Effector memory CD8-positive, alpha-beta T cell (primary cell): ENCODE results near the gene ASB8.
"Not testable (repeated sequence)": the region's sequence is repeated elsewhere in the genome, so short reads cannot be mapped to it uniquely, and the experiment has no call there.

Source experiments
- ATAC-seq: fragments of 150-1000 bp; cut with Tn5 transposase; replicated peaks from 2 replicates; pipeline ENCODE4 v1.10.0; 2021; ENCODE audit warnings: mild to moderate bottlenecking, moderate library complexity
- DNase-seq, 3 experiments: peaks; one replicate each; pipeline ENCODE4 v3.0.0; 2021
- H3K27ac Mint-ChIP-seq, 2 donors: one replicate each; pipeline ENCODE4 v1.8.0; 2022; ENCODE audit warnings: mild to moderate bottlenecking in 2 of 2, mixed read lengths in 2 of 2, moderate library complexity in 2 of 2
- H3K27me3 Mint-ChIP-seq, 2 donors: one replicate each; pipeline ENCODE4 v1.8.0; 2022; ENCODE audit warnings: mixed read lengths in 2 of 2
- H3K36me3 Mint-ChIP-seq: one replicate; pipeline ENCODE4 v1.8.0; 2022; ENCODE audit warnings: mild to moderate bottlenecking, moderate library complexity, mixed read lengths; ENCODE audit not compliant: insufficient read depth
- H3K4me1 Mint-ChIP-seq, 2 donors: one replicate each; pipeline ENCODE4 v1.8.0; 2022; ENCODE audit warnings: low read depth in 2 of 2, mixed read lengths in 2 of 2
- H3K4me3 Mint-ChIP-seq, 2 donors: one replicate each; pipeline ENCODE4 v1.8.0; 2022; ENCODE audit warnings: mild to moderate bottlenecking in 2 of 2, mixed read lengths in 2 of 2, moderate library complexity in 2 of 2
- H3K9me3 Mint-ChIP-seq, 2 donors: one replicate each; pipeline ENCODE4 v1.8.0; 2022; ENCODE audit warnings: mixed read lengths in 2 of 2

The ASB8 gene

DNA sequence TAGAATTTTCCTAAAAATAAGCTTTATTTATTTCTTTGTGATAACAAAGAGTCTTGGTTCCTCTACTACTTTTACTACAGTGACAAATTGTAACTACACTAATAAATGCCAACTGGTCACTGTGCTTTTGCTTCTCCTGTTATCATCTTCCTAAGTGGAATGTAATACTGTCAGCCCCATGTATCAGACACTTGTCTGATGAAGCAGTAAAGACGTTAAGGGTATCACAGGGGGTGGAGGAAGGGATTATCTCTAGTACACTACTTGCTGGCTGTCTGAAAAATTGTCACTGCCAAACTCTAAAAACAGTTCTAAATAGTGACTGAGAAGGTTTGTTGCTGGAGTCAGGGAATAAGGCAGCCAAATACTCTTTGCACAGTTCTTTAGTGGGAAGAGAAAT lies 11.3 kb downstream of the ASB8 start:
- ATAC-seq, result no peak
- H3K36me3 Mint-ChIP-seq, result peaks cover 46% of the 10 kb centered on the region

DNA sequence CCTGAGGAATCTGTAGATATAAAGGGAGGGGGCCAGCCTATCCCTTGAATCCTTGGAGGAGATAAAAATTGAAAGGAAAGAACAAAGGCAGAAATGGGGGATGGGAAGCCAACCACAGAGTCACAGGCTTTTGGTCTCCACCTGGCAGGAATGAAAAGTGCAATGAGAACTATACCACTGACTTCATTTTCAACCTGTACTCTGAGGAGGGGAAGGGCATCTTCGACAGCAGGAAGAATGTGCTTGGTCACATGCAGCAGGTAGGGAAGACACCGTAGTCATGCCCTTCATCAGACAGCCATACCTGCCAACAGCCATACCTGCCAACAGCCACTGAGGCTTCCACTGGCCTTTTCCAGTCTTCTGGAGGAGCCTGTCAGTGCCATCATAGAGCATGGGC lies 13.4 kb downstream of the ASB8 start:
- peaks cover 32% of the 10 kb centered on the region for H3K36me3 Mint-ChIP-seq

More for the DNA sequence above, 11.3 kb downstream of the ASB8 start:
- Mint-ChIP-seq H3K4me3 (no peak overlapping the region), H3K4me1 (peaks cover 0 to 2% of the 10 kb centered on the region in 2 donors), H3K27ac (peak overlapping the region in 1 of 2 donors; percentile 12), H3K27me3 (no peaks in the 10 kb centered on the region), H3K9me3 (no peaks in the 10 kb centered on the region)
- DNase-seq, result no peak

DNA sequence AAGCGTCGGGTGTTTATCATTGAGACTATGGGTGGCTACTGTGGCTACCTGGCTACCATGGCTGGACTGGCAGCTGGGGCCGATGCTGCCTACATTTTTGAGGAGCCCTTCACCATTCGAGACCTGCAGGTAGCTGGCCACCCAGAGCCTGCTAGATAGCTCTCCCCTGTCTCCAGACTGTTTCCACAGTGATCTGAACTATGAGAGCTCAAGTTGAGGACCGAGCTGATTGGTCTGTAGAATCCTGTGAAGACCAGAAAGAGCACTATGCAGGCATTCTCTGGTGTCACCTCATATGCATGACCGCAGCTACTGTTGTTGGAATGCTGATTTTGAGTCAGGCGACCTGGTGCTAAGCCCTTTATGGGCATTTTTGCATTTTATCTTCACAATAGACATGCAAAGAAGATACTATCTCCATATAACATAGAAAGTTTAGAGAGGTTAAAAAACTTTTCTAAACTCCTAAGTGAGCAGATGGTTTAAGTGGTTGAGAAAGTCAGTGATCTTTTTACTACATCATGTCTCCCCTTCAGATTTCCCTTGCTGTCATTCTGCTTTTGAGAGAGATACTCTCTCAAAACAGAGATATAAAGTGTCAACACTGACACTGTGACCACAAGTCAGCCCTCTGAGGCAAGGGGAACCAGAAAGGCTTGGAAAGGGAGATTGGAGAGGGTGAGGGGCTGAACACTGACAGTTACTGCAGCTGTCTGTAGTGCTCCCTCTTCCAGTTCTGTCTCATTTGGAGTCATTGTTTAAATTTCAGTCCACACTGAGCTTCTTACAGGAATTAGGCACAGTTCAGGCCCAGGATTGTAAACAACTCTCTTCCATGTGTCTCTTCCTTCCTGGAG lies 14.3 kb downstream of the ASB8 start:
- H3K36me3 Mint-ChIP-seq, result peaks cover 25% of the 10 kb centered on the region
- H3K9me3 Mint-ChIP-seq, result no peaks in the 10 kb centered on the region
- peaks cover 0 to 2% of the 10 kb centered on the region in 2 donors for H3K4me1 Mint-ChIP-seq
- H3K27me3 Mint-ChIP-seq, result no peaks in the 10 kb centered on the region
- DNase-seq (no peak), ATAC-seq (no peak)
- H3K27ac Mint-ChIP-seq, result peak overlapping the region in 1 of 2 donors; percentile 75
- no peak overlapping the region for H3K4me3 Mint-ChIP-seq

More for the DNA sequence above, 13.4 kb downstream of the ASB8 start:
- no peak for DNase-seq
- ATAC-seq, result no peak
- peaks cover 0 to 2% of the 10 kb centered on the region in 2 donors for H3K4me1 Mint-ChIP-seq
- no peaks in the 10 kb centered on the region for H3K9me3 Mint-ChIP-seq
- H3K4me3 Mint-ChIP-seq, result no peak overlapping the region
- no peaks in the 10 kb centered on the region for H3K27me3 Mint-ChIP-seq
- H3K27ac Mint-ChIP-seq, result peak overlapping the region; percentile 75 to 83

DNA sequence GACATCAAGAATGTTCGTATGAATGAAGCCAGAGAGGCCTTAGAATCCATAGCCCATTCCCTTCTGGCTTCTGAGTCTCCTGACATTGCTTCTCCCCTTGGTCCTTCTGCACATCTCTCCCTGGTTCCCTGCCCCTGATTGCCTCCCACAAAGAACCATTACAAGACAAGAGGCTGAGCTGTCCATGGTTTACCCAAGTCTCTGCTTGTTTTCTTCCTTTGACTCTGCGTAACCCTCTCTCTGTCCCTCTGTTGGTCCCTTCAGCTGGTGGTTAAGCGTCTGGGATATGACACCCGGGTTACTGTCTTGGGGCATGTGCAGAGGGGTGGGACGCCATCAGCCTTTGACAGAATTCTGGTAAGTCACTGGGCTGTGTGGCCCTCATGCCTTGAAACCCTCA lies 22.3 kb downstream of the ASB8 start:
- H3K36me3 Mint-ChIP-seq, result peaks cover 3% of the 10 kb centered on the region
- ATAC-seq (no peak), DNase-seq (no peak)
- no peak overlapping the region for H3K27ac Mint-ChIP-seq
- H3K27me3 Mint-ChIP-seq, result no peaks in the 10 kb centered on the region
- H3K4me3 Mint-ChIP-seq, result no peak overlapping the region
- no peaks in the 10 kb centered on the region for H3K9me3 Mint-ChIP-seq
- H3K4me1 Mint-ChIP-seq, result no peaks in the 10 kb centered on the region

DNA sequence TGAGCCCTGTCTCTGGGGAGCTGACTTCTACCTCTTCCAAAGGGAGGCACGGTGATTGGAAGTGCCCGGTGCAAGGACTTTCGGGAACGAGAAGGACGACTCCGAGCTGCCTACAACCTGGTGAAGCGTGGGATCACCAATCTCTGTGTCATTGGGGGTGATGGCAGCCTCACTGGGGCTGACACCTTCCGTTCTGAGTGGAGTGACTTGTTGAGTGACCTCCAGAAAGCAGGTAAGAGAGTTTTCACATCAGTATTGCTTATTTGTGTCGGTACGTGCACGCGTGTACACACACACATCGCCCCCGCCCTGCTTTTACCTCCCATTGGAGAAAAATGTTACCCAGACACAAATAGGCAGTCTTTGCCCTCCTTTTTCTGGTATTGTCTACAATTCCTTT lies 24.5 kb downstream of the ASB8 start:
- no peaks in the 10 kb centered on the region for H3K9me3 Mint-ChIP-seq
- ATAC-seq, result no peak
- H3K36me3 Mint-ChIP-seq, result peaks cover 3% of the 10 kb centered on the region
- no peaks in the 10 kb centered on the region for H3K4me1 Mint-ChIP-seq
- no peak overlapping the region for H3K27ac Mint-ChIP-seq
- no peak overlapping the region for H3K4me3 Mint-ChIP-seq
- no peak for DNase-seq
- H3K27me3 Mint-ChIP-seq, result no peaks in the 10 kb centered on the region

DNA sequence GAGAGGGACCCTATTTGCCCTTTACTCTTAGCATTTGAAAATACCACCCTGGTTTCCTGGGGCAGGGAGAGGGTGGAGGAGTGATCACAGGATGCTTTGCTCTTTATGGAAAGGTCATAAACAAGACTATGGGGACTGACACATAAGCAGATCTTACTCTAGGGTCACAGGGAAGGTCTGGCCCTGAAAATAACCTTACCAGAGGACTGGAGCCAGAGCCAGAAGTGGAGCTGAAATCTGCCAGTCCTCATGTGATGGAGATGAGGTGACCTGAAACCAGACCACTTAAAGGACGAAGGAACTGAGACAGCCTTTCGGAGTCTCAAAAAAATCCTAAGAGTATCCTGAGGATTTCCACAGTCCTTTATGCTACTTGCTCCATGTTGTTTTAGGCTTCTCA lies 25.8 kb downstream of the ASB8 start:
- H3K4me1 Mint-ChIP-seq, result no peaks in the 10 kb centered on the region
- peaks cover 3% of the 10 kb centered on the region for H3K36me3 Mint-ChIP-seq
- no peaks in the 10 kb centered on the region for H3K27me3 Mint-ChIP-seq
- H3K27ac Mint-ChIP-seq, result no peak overlapping the region
- no peak for DNase-seq
- no peak overlapping the region for H3K4me3 Mint-ChIP-seq
- no peak for ATAC-seq
- no peaks in the 10 kb centered on the region for H3K9me3 Mint-ChIP-seq

DNA sequence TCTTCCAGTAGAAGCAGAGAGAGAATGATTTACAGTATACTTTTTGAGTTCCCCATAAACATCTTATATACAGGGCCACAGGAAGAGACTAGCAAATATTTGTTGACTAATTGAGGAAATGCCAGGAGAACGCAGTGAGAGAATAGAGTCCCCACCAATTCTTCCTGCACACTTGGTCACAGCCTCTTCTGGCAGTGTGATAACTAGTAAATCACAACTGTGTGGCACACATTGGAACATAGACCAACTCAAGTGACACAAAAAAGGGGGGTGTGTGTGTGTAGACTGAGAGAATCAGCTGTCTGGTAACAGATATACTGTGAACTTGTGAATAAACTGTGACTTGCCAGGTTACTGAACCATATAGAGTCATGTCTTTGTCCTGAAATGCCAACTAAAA lies 27.9 kb downstream of the ASB8 start:
- no peaks in the 10 kb centered on the region for H3K27me3 Mint-ChIP-seq
- H3K27ac Mint-ChIP-seq, result no peak overlapping the region
- no peaks in the 10 kb centered on the region for H3K4me1 Mint-ChIP-seq
- H3K4me3 Mint-ChIP-seq, result no peak overlapping the region
- H3K36me3 Mint-ChIP-seq, result peaks cover 5% of the 10 kb centered on the region
- no peak for ATAC-seq
- H3K9me3 Mint-ChIP-seq, result no peaks in the 10 kb centered on the region
- no peak for DNase-seq

DNA sequence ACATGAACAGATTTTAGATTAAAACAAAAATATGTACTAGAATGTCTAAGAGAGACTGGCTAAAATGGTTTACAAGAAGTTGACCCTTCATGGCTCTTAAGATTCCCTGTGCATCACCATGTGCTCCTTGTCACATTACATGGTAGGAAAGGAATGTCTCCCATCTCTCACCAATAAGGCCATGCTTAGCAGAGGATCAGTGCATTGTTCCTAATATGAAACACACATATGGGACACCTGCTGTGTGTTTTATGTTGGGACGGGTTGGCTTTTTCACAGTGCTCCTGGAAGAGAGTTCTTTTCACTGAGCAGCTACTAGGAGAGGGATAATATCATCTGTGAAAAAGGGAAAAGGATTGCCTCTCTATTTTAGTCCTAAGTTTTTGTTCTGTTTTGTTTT lies 28.5 kb downstream of the ASB8 start:
- Mint-ChIP-seq H3K36me3 (peaks cover 5% of the 10 kb centered on the region), H3K4me3 (no peak overlapping the region), H3K27me3 (no peaks in the 10 kb centered on the region), H3K9me3 (no peaks in the 10 kb centered on the region), H3K4me1 (no peaks in the 10 kb centered on the region), H3K27ac (no peak overlapping the region)
- no peak for ATAC-seq
- no peak for DNase-seq

DNA sequence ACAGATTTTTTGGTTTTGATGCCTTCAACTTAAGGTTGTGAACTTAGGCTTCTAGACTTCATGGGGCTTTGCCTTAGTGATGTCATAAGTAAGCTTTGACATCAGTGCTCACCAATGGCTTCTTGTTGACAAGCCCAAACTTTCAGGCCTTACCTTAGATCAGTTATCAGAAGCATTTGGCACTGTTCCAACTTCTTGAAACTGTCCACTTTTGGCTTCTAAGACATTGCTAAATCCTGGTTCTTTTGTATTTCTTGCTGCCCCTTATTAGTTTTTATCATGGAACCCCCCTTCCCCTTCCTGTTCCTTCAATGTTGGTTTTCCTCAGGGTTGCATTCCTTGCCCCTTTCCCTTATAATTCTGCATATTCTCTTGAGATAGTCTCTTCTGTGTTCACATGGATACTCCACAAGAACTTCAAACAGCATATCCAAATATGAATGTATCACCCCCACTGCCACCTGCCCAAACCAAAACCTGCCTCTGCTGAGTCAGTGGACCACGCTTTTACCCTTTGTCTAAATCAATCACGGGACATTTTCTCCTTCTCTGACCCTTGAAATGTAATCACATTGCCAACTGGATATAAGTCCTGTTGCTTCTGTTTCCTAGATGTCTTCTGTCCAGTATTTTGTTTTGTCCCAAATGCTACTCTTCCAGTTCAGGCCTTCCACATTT lies 30.2 kb downstream of the ASB8 start:
- no peak for DNase-seq
- no peaks in the 10 kb centered on the region for H3K4me1 Mint-ChIP-seq
- H3K4me3 Mint-ChIP-seq, result no peak overlapping the region
- no peaks in the 10 kb centered on the region for H3K27me3 Mint-ChIP-seq
- H3K27ac Mint-ChIP-seq, result peak overlapping the region in 1 of 2 donors; percentile 22
- no peaks in the 10 kb centered on the region for H3K9me3 Mint-ChIP-seq
- ATAC-seq, result no peak
- H3K36me3 Mint-ChIP-seq, result peaks cover 2% of the 10 kb centered on the region

DNA sequence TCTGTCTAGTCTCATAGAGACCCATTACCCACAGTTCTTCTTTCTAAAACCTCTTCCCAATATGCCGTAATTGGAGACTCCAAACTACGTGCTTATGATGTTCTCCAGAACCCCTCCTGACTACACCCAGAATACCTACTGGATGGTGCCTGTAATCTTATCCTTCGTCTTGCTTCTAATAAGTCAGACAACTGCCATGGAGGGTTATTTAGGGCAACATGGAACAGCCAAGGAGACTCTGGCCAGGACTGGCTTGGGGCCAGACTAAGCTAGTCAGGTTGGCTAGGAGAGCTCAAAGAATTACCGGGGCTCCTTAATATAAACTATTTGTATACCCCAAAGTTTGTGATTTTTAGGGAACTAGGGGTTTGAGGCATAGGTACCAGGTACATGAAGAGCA lies 31.3 kb downstream of the ASB8 start:
- Mint-ChIP-seq H3K9me3 (no peaks in the 10 kb centered on the region), H3K27me3 (no peaks in the 10 kb centered on the region), H3K4me3 (no peak overlapping the region), H3K27ac (no peak overlapping the region), H3K36me3 (peaks cover 2% of the 10 kb centered on the region), H3K4me1 (no peaks in the 10 kb centered on the region)
- ATAC-seq (no peak), DNase-seq (no peak)

DNA sequence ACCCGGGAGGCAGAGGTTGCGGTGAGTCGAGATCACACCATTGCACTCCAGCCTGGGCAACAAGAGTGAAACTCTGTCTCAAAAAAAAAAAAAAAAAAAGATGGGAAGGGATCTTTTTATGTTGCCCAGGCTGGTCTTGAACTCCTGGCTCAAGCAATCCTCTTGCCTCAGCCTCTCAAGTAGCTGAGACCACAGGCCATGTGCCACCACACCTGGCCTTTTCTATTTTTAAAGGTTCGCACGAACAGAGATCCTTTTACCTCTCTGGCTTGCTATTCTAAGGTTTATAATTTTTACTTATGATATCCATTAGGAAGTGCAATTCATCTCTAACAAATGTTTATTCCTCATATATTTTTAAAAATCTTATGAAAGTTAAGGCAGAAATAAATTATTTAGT lies 31.8 kb downstream of the ASB8 start:
- H3K9me3 Mint-ChIP-seq, H3K27me3 Mint-ChIP-seq, DNase-seq, ATAC-seq, H3K27ac Mint-ChIP-seq, H3K4me1 Mint-ChIP-seq, H3K36me3 Mint-ChIP-seq, H3K4me3 Mint-ChIP-seq: not testable (repeated sequence)

DNA sequence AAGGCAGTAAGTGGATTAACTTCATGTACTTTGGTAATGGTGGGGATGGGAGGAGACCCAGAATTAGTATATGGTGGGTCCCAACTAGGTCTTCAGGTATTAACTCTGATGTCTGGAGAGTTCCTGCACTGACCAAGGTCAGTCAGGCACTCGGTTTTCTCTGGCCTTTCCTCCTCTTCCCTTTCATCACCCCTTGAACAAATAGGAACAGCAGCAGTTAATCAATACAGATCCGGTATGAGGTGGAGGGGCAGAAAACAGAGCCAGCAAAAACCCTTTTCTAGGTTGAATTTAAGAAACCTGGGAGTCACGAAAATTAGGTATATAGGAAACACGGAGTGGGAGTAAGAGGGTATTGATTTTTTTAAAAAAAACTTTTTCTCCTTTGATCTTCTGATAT lies 34.1 kb downstream of the ASB8 start:
- H3K27ac Mint-ChIP-seq, result no peak overlapping the region
- H3K9me3 Mint-ChIP-seq, result no peaks in the 10 kb centered on the region
- peaks cover 0 to 13% of the 10 kb centered on the region in 2 donors for H3K27me3 Mint-ChIP-seq
- H3K4me1 Mint-ChIP-seq, result peaks cover 13 to 14% of the 10 kb centered on the region in 2 donors
- no peak overlapping the region for H3K4me3 Mint-ChIP-seq
- peaks cover 2% of the 10 kb centered on the region for H3K36me3 Mint-ChIP-seq
- DNase-seq (no peak), ATAC-seq (no peak)

DNA sequence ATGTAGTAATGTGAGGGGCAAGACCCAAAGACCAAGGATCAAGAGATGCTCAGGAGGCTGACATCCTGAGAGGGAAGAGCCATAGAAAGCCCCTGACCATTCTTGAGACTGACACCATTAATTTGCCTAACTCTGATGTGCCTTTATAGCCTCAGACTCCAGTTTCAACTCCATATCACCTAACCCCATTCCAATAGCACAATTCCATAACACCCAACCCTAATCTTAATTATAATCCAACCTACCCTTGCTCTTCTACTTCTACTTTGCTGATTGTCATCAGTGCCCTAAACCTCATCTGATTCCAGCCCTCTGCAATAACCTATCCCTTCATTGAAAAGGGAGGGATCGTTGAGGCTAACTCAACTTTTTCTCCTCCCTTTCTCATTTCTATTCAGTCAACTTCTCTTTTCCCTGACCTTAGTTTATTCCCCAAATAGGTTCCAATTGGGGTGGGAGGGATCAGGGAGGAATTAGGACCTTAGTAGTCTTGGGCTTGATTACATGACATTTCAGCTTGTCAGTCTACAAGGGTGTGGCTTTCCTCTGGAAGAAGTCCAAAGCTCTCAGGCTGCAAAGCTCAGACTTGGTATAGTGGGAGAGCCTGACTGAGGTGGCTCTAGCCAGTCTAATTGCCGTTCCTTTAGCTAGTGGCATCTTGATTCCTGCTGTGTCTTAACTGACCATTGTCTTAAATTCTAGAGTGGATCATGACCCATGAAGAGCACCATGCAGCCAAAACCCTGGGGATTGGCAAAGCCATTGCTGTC lies 35.1 kb downstream of the ASB8 start:
- Mint-ChIP-seq H3K9me3 (no peaks in the 10 kb centered on the region), H3K36me3 (peaks cover 2% of the 10 kb centered on the region), H3K4me3 (no peak overlapping the region), H3K4me1 (peaks cover 13 to 14% of the 10 kb centered on the region in 2 donors), H3K27ac (no peak overlapping the region), H3K27me3 (peaks cover 0 to 13% of the 10 kb centered on the region in 2 donors)
- ATAC-seq, result no peak
- DNase-seq, result no peak
